SK-N-SH treated with all-trans-retinoic acid at 6 μM for 48 hours (cell line): Measurements from ENCODE around the gene PILRB.
"Not testable (repeated sequence)": the region's sequence is repeated elsewhere in the genome, so short reads cannot be mapped to it uniquely, and the experiment has no call there.

Experiments
- ATAC-seq: fragments of 200-7000 bp; cut with Tn5 transposase; 3 replicates; pipeline ENCODE4 v1.9.1; 2020; ENCODE audit warnings: mild to moderate bottlenecking, moderate library complexity
- ARNTL ChIP-seq: fragments of 450-650 bp; formaldehyde crosslinking; IDR thresholded peaks from 2 replicates; pipeline ENCODE4 v1.5.0; 2020; ENCODE audit warnings: low read depth, mild to moderate bottlenecking, moderate library complexity, borderline replicate concordance
- CSDC2 ChIP-seq: fragments of 250-450 bp; sonication (Bioruptor Pico); IDR thresholded peaks from 2 replicates; pipeline ENCODE4 v1.5.0; 2020; ENCODE audit warnings: mild to moderate bottlenecking, moderate library complexity
- CSRNP3 ChIP-seq: fragments of 250-450 bp; sonication (Bioruptor Pico); IDR thresholded peaks from 2 replicates; pipeline ENCODE4 v1.5.1; 2021; ENCODE audit warnings: mild to moderate bottlenecking, moderate library complexity
- ESRRG ChIP-seq: fragments of 250-450 bp; sonication (Bioruptor Pico); IDR thresholded peaks from 2 replicates; pipeline ENCODE4 v1.6.1; 2021; ENCODE audit warnings: mild to moderate bottlenecking
- GLIS3 ChIP-seq: fragments of 250-450 bp; sonication (Bioruptor Pico); IDR thresholded peaks from 2 replicates; pipeline ENCODE4 v1.5.0; 2020; ENCODE audit warnings: mild to moderate bottlenecking, moderate library complexity
- ISL1 ChIP-seq: fragments of 250-450 bp; sonication (Bioruptor Pico); IDR thresholded peaks from 2 replicates; pipeline ENCODE4 v2.1.2; 2022; ENCODE audit warnings: mild to moderate bottlenecking, moderate library complexity
- OSR1 ChIP-seq: fragments of 250-450 bp; sonication (Bioruptor Pico); IDR thresholded peaks from 2 replicates; pipeline ENCODE4 v1.8.0; 2022; ENCODE audit warnings: moderate library complexity, mild to moderate bottlenecking, inconsistent platforms
- POU6F1 ChIP-seq: fragments of 250-450 bp; sonication (Bioruptor Pico); IDR thresholded peaks from 2 replicates; pipeline ENCODE4 v1.8.0; 2021; ENCODE audit warnings: low read depth, mild to moderate bottlenecking, moderate library complexity, borderline replicate concordance
- PPARA ChIP-seq: fragments of 250-450 bp; sonication (Bioruptor Pico); IDR thresholded peaks from 2 replicates; pipeline ENCODE4 v1.5.0; 2020; ENCODE audit warnings: mild to moderate bottlenecking, borderline replicate concordance
- RARB ChIP-seq: fragments of 250-450 bp; sonication (Bioruptor Pico); IDR thresholded peaks from 2 replicates; pipeline ENCODE4 v1.8.0; 2021; ENCODE audit warnings: mild to moderate bottlenecking, moderate library complexity
- SNAI2 ChIP-seq: fragments of 250-450 bp; sonication (Bioruptor Pico); IDR thresholded peaks from 2 replicates; pipeline ENCODE4 v1.5.0; 2020; ENCODE audit warnings: mild to moderate bottlenecking, moderate library complexity
- TCF4 ChIP-seq: fragments of 250-450 bp; sonication (Bioruptor Pico); IDR thresholded peaks from 2 replicates; pipeline ENCODE4 v1.8.0; 2021; ENCODE audit warnings: mild to moderate bottlenecking, moderate library complexity, borderline replicate concordance
- TOX ChIP-seq: fragments of 250-450 bp; sonication (Bioruptor Pico); IDR thresholded peaks from 2 replicates; pipeline ENCODE4 v1.8.0; 2021; ENCODE audit warnings: mild to moderate bottlenecking, moderate library complexity, borderline replicate concordance
- ZC3H10 ChIP-seq: fragments of 250-450 bp; sonication (Bioruptor Pico); IDR thresholded peaks from 2 replicates; pipeline ENCODE4 v1.5.1; 2021; ENCODE audit warnings: mild to moderate bottlenecking, moderate library complexity
- ZFP3 ChIP-seq: fragments of 250-450 bp; sonication (Bioruptor Pico); IDR thresholded peaks from 2 replicates; pipeline ENCODE4 v1.5.0; 2020; ENCODE audit warnings: mild to moderate bottlenecking, moderate library complexity
- ZFP30 ChIP-seq: fragments of 450-650 bp; formaldehyde crosslinking; IDR thresholded peaks from 2 replicates; pipeline ENCODE4 v1.5.0; 2022; ENCODE audit warnings: mild to moderate bottlenecking, moderate library complexity
- ZNF70 ChIP-seq: fragments of 450-650 bp; formaldehyde crosslinking; IDR thresholded peaks from 2 replicates; pipeline ENCODE4 v1.5.0; 2020; ENCODE audit warnings: mild to moderate bottlenecking, moderate library complexity
- ZNF8 ChIP-seq: fragments of 450-650 bp; formaldehyde crosslinking; IDR thresholded peaks from 2 replicates; pipeline ENCODE4 v1.5.0; 2020; ENCODE audit warnings: mild to moderate bottlenecking, moderate library complexity
- TF ChIP-seq, protein P1 (sequence below): fragments of 250-450 bp; sonication (Bioruptor Pico); IDR thresholded peaks from 2 replicates; pipeline ENCODE4 v1.8.0; 2020; ENCODE audit warnings: mild to moderate bottlenecking, moderate library complexity, borderline replicate concordance

The PILRB gene

DNA sequence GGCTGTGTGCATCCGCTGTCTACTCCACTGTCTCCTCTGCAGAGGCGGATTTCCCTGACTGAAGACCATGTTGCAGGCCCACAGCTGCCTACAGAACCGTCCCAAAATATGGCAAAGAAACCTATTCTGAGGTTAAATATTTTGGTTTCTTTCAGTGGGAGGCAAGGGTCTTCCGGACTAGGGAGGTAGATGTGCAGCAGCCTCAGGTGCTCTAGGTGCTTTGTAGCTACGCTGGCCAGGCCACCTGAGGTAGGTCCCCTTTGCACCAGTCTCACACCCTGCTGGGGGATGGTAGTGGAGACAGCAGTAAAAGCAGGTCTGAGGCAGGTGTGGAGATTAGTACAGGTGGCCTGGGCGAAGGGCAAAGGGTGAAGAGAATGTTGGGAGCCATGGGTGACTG lies 8.2 kb upstream of the PILRB start:
- ATAC-seq: no peak

DNA sequence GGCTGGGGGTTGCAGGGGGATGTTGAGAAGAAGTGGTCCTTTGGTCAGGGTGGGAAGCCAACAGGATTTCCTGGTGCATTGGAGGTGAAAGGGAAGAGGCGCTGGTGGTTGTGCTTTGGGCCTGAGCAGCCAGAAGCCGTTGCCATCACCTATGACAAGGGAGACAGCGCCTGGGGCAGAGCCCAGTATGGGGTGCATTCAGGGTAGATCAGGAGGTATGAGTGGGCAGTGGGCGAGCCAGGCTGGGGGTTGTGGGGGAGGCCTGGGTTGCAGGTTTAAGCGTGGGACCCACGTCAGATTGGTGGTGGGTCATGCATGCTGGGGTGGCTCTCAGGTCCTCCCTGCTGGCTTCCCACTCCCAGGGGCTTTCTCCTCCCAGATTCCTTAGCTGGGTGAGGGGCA lies 6.3 kb upstream of the PILRB start:
- no peak for ATAC-seq
- TF ChIP-seq CSRNP3 (CRISPR knock-in tag) (no peak), TCF4 (CRISPR knock-in tag) (no peak), RARB (CRISPR knock-in tag) (no peak), ZFP30 (no peak), CSDC2 (no peak), ZNF70 (CRISPR knock-in tag) (no peak), ZC3H10 (CRISPR knock-in tag) (no peak), ISL1 (CRISPR knock-in tag) (no peak), ESRRG (CRISPR knock-in tag) (no peak)
- TF ChIP-seq, protein P1, sequence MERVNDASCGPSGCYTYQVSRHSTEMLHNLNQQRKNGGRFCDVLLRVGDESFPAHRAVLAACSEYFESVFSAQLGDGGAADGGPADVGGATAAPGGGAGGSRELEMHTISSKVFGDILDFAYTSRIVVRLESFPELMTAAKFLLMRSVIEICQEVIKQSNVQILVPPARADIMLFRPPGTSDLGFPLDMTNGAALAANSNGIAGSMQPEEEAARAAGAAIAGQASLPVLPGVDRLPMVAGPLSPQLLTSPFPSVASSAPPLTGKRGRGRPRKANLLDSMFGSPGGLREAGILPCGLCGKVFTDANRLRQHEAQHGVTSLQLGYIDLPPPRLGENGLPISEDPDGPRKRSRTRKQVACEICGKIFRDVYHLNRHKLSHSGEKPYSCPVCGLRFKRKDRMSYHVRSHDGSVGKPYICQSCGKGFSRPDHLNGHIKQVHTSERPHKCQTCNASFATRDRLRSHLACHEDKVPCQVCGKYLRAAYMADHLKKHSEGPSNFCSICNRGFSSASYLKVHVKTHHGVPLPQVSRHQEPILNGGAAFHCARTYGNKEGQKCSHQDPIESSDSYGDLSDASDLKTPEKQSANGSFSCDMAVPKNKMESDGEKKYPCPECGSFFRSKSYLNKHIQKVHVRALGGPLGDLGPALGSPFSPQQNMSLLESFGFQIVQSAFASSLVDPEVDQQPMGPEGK: no peak

More for the DNA sequence above, 8.2 kb upstream of the PILRB start:
- no peak for TF ChIP-seq GLIS3 (CRISPR knock-in tag)
- TF ChIP-seq CSDC2: no peak
- no peak for TF ChIP-seq RARB (CRISPR knock-in tag)

GRCh38 chr7:100352230-100352781 lies 5.6 kb upstream of the PILRB start:
- not testable (repeated sequence) for ATAC-seq

GRCh38 chr7:100352984-100353684 lies 4.8 kb upstream of the PILRB start:
- no peak; the same call in 2 of the 3 replicates for ATAC-seq
- TF ChIP-seq GLIS3 (CRISPR knock-in tag) (no peak), ZNF8 (no peak), TCF4 (CRISPR knock-in tag) (no peak), CSDC2 (no peak), RARB (CRISPR knock-in tag) (no peak), ARNTL (CRISPR knock-in tag) (no peak), ZC3H10 (CRISPR knock-in tag) (no peak), OSR1 (no peak), PPARA (no peak), ZFP30 (no peak), TOX (CRISPR knock-in tag) (no peak), ESRRG (CRISPR knock-in tag) (no peak), ISL1 (CRISPR knock-in tag) (no peak), ZFP3 (CRISPR knock-in tag) (no peak), SNAI2 (CRISPR knock-in tag) (no peak), POU6F1 (CRISPR knock-in tag) (no peak)
- TF ChIP-seq, protein P1: no peak

DNA sequence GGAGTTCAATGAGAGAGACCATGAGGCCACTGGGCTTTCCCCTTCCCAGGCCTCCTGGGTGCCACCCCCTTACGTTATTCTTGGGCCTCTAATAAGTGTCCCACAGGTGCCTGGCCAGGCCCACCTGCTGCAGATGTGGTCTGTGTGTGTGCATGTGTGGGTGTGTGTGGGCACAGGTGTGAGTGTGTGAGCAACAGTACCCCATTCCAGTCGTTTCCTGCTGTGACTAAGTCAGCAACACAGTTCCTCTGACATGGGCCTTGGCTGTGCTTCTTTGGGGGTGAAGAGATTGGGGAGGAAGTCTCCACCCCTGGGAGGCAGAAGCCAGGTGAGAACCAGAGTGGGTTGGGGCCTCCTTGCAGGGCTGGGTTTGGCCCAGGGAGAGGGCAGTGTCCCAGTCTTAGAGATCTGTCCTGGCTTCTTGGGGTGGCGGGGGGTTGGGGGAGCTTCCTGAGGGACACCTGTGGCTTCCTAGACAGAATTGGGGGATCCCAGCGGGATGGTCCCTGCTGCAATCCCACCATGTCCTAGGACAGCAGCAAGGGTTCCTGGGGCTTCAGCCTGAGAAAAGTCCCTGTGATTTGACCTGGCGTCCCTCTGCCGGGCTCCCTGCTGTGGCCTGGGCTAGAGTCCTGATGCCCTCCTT lies 4.1 kb upstream of the PILRB start:
- TF ChIP-seq PPARA: no peak
- no peak for TF ChIP-seq TOX (CRISPR knock-in tag)
- TF ChIP-seq ARNTL (CRISPR knock-in tag): no peak
- no peak for TF ChIP-seq ZNF8
- TF ChIP-seq, protein P1: no peak
- TF ChIP-seq GLIS3 (CRISPR knock-in tag): no peak
- no peak for TF ChIP-seq ZNF70 (CRISPR knock-in tag)
- TF ChIP-seq OSR1: no peak
- no peak for ATAC-seq
